ENCODE measurements around the gene CFAP141. TPM values are rescaled to one million over a fixed set of nuclear protein-coding genes. Genes with fewer than 3 reads are reported as not detected.

CFAP141 gene
- total and polyA plus RNA-seq, 2 of the 13 experiments (the other 11 are each of a cell fraction or from before 2014, with no cell fraction given): not detected

GRCh38 chr1:154237435-154237834 lies 31.3 kb upstream of the CFAP141 start:
- peaks cover 57% of the 10 kb centered on the region for H3K4me1 ChIP-seq (ENCODE audit: insufficient read depth, low read length)
- intact Hi-C loops (cut with micrococcal nuclease; ENCODE audit: unreplicated experiment): loop anchor here (2.0 kb wide), 1 partner anchor 17 kb away; the partner anchor contains the start of gene UBAP2L
- peaks cover 33% of the 10 kb centered on the region for H3K79me2 ChIP-seq (ENCODE audit: insufficient read depth, low read length)
- peaks cover 21 to 66% of the 10 kb centered on the region in 2 experiments for H3K36me3 ChIP-seq (replicated peaks in 1 of 2; ENCODE audit: control insufficient read depth in 1 of 2, insufficient read depth in 2 of 2, low read length in 2 of 2)
- H3K4me2 ChIP-seq (ENCODE audit: low read depth, low read length): peak overlapping the region; percentile 64
- no peaks in the 10 kb centered on the region for H3K9me3 ChIP-seq (ENCODE audit: low read length)
- H2AFZ ChIP-seq (ENCODE audit: low read length): no peak overlapping the region
- POLR2A ChIA-PET: interaction anchor here (5.1 kb wide), 1 partner anchor 18 kb away, joined by 29 read pairs; the partner anchor contains the start of gene UBAP2L
- peak overlapping the region; percentile 25; the same call in 1 of the 2 replicates for H3K9ac ChIP-seq (ENCODE audit: insufficient read depth, low read depth, low read length)
- H4K20me1 ChIP-seq (ENCODE audit: insufficient read depth, low read length): 0 out of 2 replicates have a peak, but pooled peaks cover 4% of the 10 kb centered on the region
- no TSS peak for BruUV-seq (replicated peaks)
- WGBS (ENCODE audit: low lambda C conversion rate): 2% methylated on average over 2 of the region's 2 CpGs
- H3K27ac ChIP-seq (ENCODE audit: extremely low read length, insufficient read depth, low read length): peak overlapping the region; percentile 80
- in situ Hi-C loops (cut with HindIII; ENCODE audit: extremely low pct_ligation_motif_present, low pct_unique_long_range_greater_than_20kb): no loop called here
- no peaks in the 10 kb centered on the region for H3K27me3 ChIP-seq (ENCODE audit: control insufficient read depth in 1 of 2, insufficient read depth in 2 of 2, low read length in 2 of 2)
- CTCF ChIA-PET (ENCODE audit: low intra/inter-chr PET ratio, low total read pairs): no interaction called here
- DNase-seq (ENCODE audit: low spot score) (peak; percentile 92), FAIRE-seq (peak; percentile 77), ATAC-seq (peak; percentile 90)
- H3K4me3 ChIP-seq (replicated peaks in 1 of 3; ENCODE audit: insufficient read depth in 1 of 3, low read depth in 2 of 3, low read length in 3 of 3): peak overlapping the region in 1 of 3 experiments; percentile 49; a peak in 1 of 6 replicates
- TF ChIP-seq HMGXB4 (CRISPR knock-in tag; IDR thresholded peaks at IDR 0.05; ENCODE audit: borderline replicate concordance in 1 of 2, low read depth in 1 of 2) (no peak), SUZ12 (IDR thresholded peaks at IDR 0.05; ENCODE audit: low read depth, low read length) (no peak), RXRA (CRISPR knock-in tag; IDR thresholded peaks at IDR 0.05) (no peak), FOXJ3 (CRISPR knock-in tag; IDR thresholded peaks at IDR 0.05; ENCODE audit: borderline replicate concordance) (peak; percentile 91), NR2F6 (IDR thresholded peaks at IDR 0.05) (peak; percentile 86), NR2F6 (CRISPR knock-in tag; IDR thresholded peaks at IDR 0.05) (peak; percentile 78), SRY (CRISPR knock-in tag; IDR thresholded peaks at IDR 0.05) (no peak), DPF2 (CRISPR knock-in tag; IDR thresholded peaks at IDR 0.05; ENCODE audit: borderline replicate concordance, low read depth) (peak; percentile 69; the same call in 1 of the 2 replicates), PITX1 (CRISPR knock-in tag; IDR thresholded peaks at IDR 0.05) (no peak; the same call in 1 of the 2 replicates), HDAC2 (CRISPR knock-in tag; IDR thresholded peaks at IDR 0.05) (peak; percentile 60; the same call in 1 of the 2 replicates), ZIK1 (CRISPR knock-in tag; IDR thresholded peaks at IDR 0.05; ENCODE audit: borderline replicate concordance, low read depth) (no peak), ATF5 (CRISPR knock-in tag; IDR thresholded peaks at IDR 0.05; ENCODE audit: low read depth) (no peak), ZSCAN5A (CRISPR knock-in tag; IDR thresholded peaks at IDR 0.05; ENCODE audit: borderline replicate concordance) (no peak), KDM3A (CRISPR knock-in tag; IDR thresholded peaks at IDR 0.05; ENCODE audit: low read depth) (no peak), FOXO4 (CRISPR knock-in tag; conservative IDR thresholded peaks at IDR 0.05) (no peak), ZNF451 (CRISPR knock-in tag; IDR thresholded peaks at IDR 0.05) (no peak), ESRRA (CRISPR knock-in tag; IDR thresholded peaks at IDR 0.05; ENCODE audit: low read depth) (no peak), MAFG (CRISPR knock-in tag; IDR thresholded peaks at IDR 0.05) (no peak)

Data from HepG2 (cell line).